ENCODE measurements around the gene GRK3. TPM values are rescaled to one million over a fixed set of nuclear protein-coding genes. Genes with fewer than 3 reads are reported as not detected.
A peak's percentile ranks its signal among the peaks of the same experiment; 100 is the strongest.
"Not testable (repeated sequence)": the region's sequence is repeated elsewhere in the genome, so short reads cannot be mapped to it uniquely, and the experiment has no call there.

GRK3 gene
- under 1 TPM; 0.41 to 0.51 TPM for polyA plus RNA-seq

- 1% methylated on average over 18 to 73 of the region's 73 CpGs for WGBS, 2 donors
- Histone ChIP-seq H3K4me1 (ENCODE audit: control insufficient read depth in 2 of 2, insufficient read depth in 2 of 2, low read length in 1 of 2) (peaks cover 0 to 3% of the 10 kb centered on the region in 2 donors), H3K9me3 (ENCODE audit: control insufficient read depth in 2 of 2, insufficient read depth in 1 of 2, low read depth in 1 of 2, low read length in 1 of 2) (no peaks in the 10 kb centered on the region), H3K4me3 (ENCODE audit: low read depth in 1 of 2, low read length in 2 of 2) (peak within 1 kb of the TSS; percentile 63 to 70), H3K36me3 (ENCODE audit: control insufficient read depth in 2 of 2, insufficient read depth in 2 of 2, low read length in 1 of 2) (no peaks in the 10 kb centered on the region), H3K27ac (ENCODE audit: low read depth in 2 of 2, low read length in 1 of 2) (peak within 1 kb of the TSS; percentile 50 to 59), H3K27me3 (ENCODE audit: control insufficient read depth in 1 of 2, insufficient read depth in 2 of 2, low read length in 2 of 2) (peaks cover 0 to 3% of the 10 kb centered on the region in 2 donors)
These were observed at the start of gene GRK3 for GRCh38 chr22:25564320-25564978. TSS of gene GRK3 (plus strand) at chr22:25564675. CDS start at chr22:25565041, 366 bp downstream.

GRCh38 chr22:25518000-25518663, 46.3 kb upstream of the GRK3 start:
- Histone ChIP-seq H3K4me3 (ENCODE audit: low read depth in 1 of 2, low read length in 2 of 2) (no peak overlapping the region), H3K36me3 (ENCODE audit: control insufficient read depth in 2 of 2, insufficient read depth in 2 of 2, low read length in 1 of 2) (no peaks in the 10 kb centered on the region), H3K9me3 (ENCODE audit: control insufficient read depth in 2 of 2, insufficient read depth in 1 of 2, low read depth in 1 of 2, low read length in 1 of 2) (no peaks in the 10 kb centered on the region), H3K27me3 (ENCODE audit: control insufficient read depth in 1 of 2, insufficient read depth in 2 of 2, low read length in 2 of 2) (no peaks in the 10 kb centered on the region), H3K27ac (ENCODE audit: low read depth in 2 of 2, low read length in 1 of 2) (no peak overlapping the region), H3K4me1 (ENCODE audit: control insufficient read depth in 2 of 2, insufficient read depth in 2 of 2, low read length in 1 of 2) (peaks cover 0 to 3% of the 10 kb centered on the region in 2 donors)
- 88 to 91% methylated on average over 12 of the region's 12 CpGs for WGBS, 2 donors

- Histone ChIP-seq H3K27me3 (ENCODE audit: control insufficient read depth in 1 of 2, insufficient read depth in 2 of 2, low read length in 2 of 2) (no peaks in the 10 kb centered on the region), H3K4me1 (ENCODE audit: control insufficient read depth in 2 of 2, insufficient read depth in 2 of 2, low read length in 1 of 2) (no peaks in the 10 kb centered on the region), H3K4me3 (ENCODE audit: low read depth in 1 of 2, low read length in 2 of 2) (no peak overlapping the region), H3K9me3 (ENCODE audit: control insufficient read depth in 2 of 2, insufficient read depth in 1 of 2, low read depth in 1 of 2, low read length in 1 of 2) (peaks cover 2% of the 10 kb centered on the region in 2 donors), H3K27ac (ENCODE audit: low read depth in 2 of 2, low read length in 1 of 2) (no peak overlapping the region), H3K36me3 (ENCODE audit: control insufficient read depth in 2 of 2, insufficient read depth in 2 of 2, low read length in 1 of 2) (no peaks in the 10 kb centered on the region)
- WGBS, 2 donors = 35 to 75% methylated on average over 1 of the region's 1 CpG
These were observed 39.1 kb upstream of the GRK3 start for GRCh38 chr22:25525376-25525775.

- not testable (repeated sequence) for H3K27ac ChIP-seq (ENCODE audit: low read depth in 2 of 2, low read length in 1 of 2); H3K4me1 ChIP-seq (ENCODE audit: control insufficient read depth in 2 of 2, insufficient read depth in 2 of 2, low read length in 1 of 2); H3K27me3 ChIP-seq (ENCODE audit: control insufficient read depth in 1 of 2, insufficient read depth in 2 of 2, low read length in 2 of 2); H3K4me3 ChIP-seq (ENCODE audit: low read depth in 1 of 2, low read length in 2 of 2); H3K36me3 ChIP-seq (ENCODE audit: control insufficient read depth in 2 of 2, insufficient read depth in 2 of 2, low read length in 1 of 2); H3K9me3 ChIP-seq (ENCODE audit: control insufficient read depth in 2 of 2, insufficient read depth in 1 of 2, low read depth in 1 of 2, low read length in 1 of 2)
- WGBS, 2 donors = 50 to 51% methylated on average over 3 of the region's 3 CpGs
These were observed 38.5 kb upstream of the GRK3 start for GRCh38 chr22:25525804-25526584.

GRCh38 chr22:25527016-25527415, 37.5 kb upstream of the GRK3 start:
- WGBS, 2 donors = 13% methylated on average over 1 of the region's 1 CpG
- not testable (repeated sequence) for H3K36me3 ChIP-seq (ENCODE audit: control insufficient read depth in 2 of 2, insufficient read depth in 2 of 2, low read length in 1 of 2); H3K4me1 ChIP-seq (ENCODE audit: control insufficient read depth in 2 of 2, insufficient read depth in 2 of 2, low read length in 1 of 2); H3K27ac ChIP-seq (ENCODE audit: low read depth in 2 of 2, low read length in 1 of 2); H3K4me3 ChIP-seq (ENCODE audit: low read depth in 1 of 2, low read length in 2 of 2); H3K9me3 ChIP-seq (ENCODE audit: control insufficient read depth in 2 of 2, insufficient read depth in 1 of 2, low read depth in 1 of 2, low read length in 1 of 2); H3K27me3 ChIP-seq (ENCODE audit: control insufficient read depth in 1 of 2, insufficient read depth in 2 of 2, low read length in 2 of 2)

- H3K36me3 ChIP-seq (ENCODE audit: control insufficient read depth in 2 of 2, insufficient read depth in 2 of 2, low read length in 1 of 2); H3K4me1 ChIP-seq (ENCODE audit: control insufficient read depth in 2 of 2, insufficient read depth in 2 of 2, low read length in 1 of 2); H3K27ac ChIP-seq (ENCODE audit: low read depth in 2 of 2, low read length in 1 of 2); H3K9me3 ChIP-seq (ENCODE audit: control insufficient read depth in 2 of 2, insufficient read depth in 1 of 2, low read depth in 1 of 2, low read length in 1 of 2); H3K27me3 ChIP-seq (ENCODE audit: control insufficient read depth in 1 of 2, insufficient read depth in 2 of 2, low read length in 2 of 2); H3K4me3 ChIP-seq (ENCODE audit: low read depth in 1 of 2, low read length in 2 of 2): not testable (repeated sequence)
- 71 to 75% methylated on average over 3 of the region's 3 CpGs for WGBS, 2 donors
These were observed 36.4 kb upstream of the GRK3 start for GRCh38 chr22:25528068-25528467.

GRCh38 chr22:25529059-25529458, 35.4 kb upstream of the GRK3 start:
- WGBS, 2 donors = 77 to 88% methylated on average over 1 of the region's 1 CpG
- H3K9me3 ChIP-seq (ENCODE audit: control insufficient read depth in 2 of 2, insufficient read depth in 1 of 2, low read depth in 1 of 2, low read length in 1 of 2) = not testable (repeated sequence)

GRCh38 chr22:25529541-25530137, 34.8 kb upstream of the GRK3 start:
- not testable (repeated sequence) for H3K9me3 ChIP-seq (ENCODE audit: control insufficient read depth in 2 of 2, insufficient read depth in 1 of 2, low read depth in 1 of 2, low read length in 1 of 2); H3K27ac ChIP-seq (ENCODE audit: low read depth in 2 of 2, low read length in 1 of 2); H3K27me3 ChIP-seq (ENCODE audit: control insufficient read depth in 1 of 2, insufficient read depth in 2 of 2, low read length in 2 of 2); H3K36me3 ChIP-seq (ENCODE audit: control insufficient read depth in 2 of 2, insufficient read depth in 2 of 2, low read length in 1 of 2); H3K4me3 ChIP-seq (ENCODE audit: low read depth in 1 of 2, low read length in 2 of 2); H3K4me1 ChIP-seq (ENCODE audit: control insufficient read depth in 2 of 2, insufficient read depth in 2 of 2, low read length in 1 of 2)
- 68 to 73% methylated on average over 4 of the region's 4 CpGs for WGBS, 2 donors

More at GRCh38 chr22:25529059-25529458, 35.4 kb upstream of the GRK3 start:
- not testable (repeated sequence) for H3K27me3 ChIP-seq (ENCODE audit: control insufficient read depth in 1 of 2, insufficient read depth in 2 of 2, low read length in 2 of 2); H3K36me3 ChIP-seq (ENCODE audit: control insufficient read depth in 2 of 2, insufficient read depth in 2 of 2, low read length in 1 of 2); H3K4me1 ChIP-seq (ENCODE audit: control insufficient read depth in 2 of 2, insufficient read depth in 2 of 2, low read length in 1 of 2); H3K27ac ChIP-seq (ENCODE audit: low read depth in 2 of 2, low read length in 1 of 2); H3K4me3 ChIP-seq (ENCODE audit: low read depth in 1 of 2, low read length in 2 of 2)

GRCh38 chr22:25531677-25532076, 32.8 kb upstream of the GRK3 start:
- not testable (repeated sequence) for H3K27ac ChIP-seq (ENCODE audit: low read depth in 2 of 2, low read length in 1 of 2); H3K36me3 ChIP-seq (ENCODE audit: control insufficient read depth in 2 of 2, insufficient read depth in 2 of 2, low read length in 1 of 2); H3K27me3 ChIP-seq (ENCODE audit: control insufficient read depth in 1 of 2, insufficient read depth in 2 of 2, low read length in 2 of 2); H3K4me1 ChIP-seq (ENCODE audit: control insufficient read depth in 2 of 2, insufficient read depth in 2 of 2, low read length in 1 of 2); H3K9me3 ChIP-seq (ENCODE audit: control insufficient read depth in 2 of 2, insufficient read depth in 1 of 2, low read depth in 1 of 2, low read length in 1 of 2); H3K4me3 ChIP-seq (ENCODE audit: low read depth in 1 of 2, low read length in 2 of 2)
- WGBS, 2 donors = 69 to 70% methylated on average over 1 to 4 of the region's 4 CpGs

Measured in esophagus (tissue), 2 donors.